GM10266 (cell line): Measurements from ENCODE around the gene ADH7.
"Not testable (repeated sequence)": the region's sequence is repeated elsewhere in the genome, so short reads cannot be mapped to it uniquely, and the experiment has no call there.

Source experiments
- DNase-seq: peaks from one replicate; pipeline ENCODE4 v3.0.0; 2012; ENCODE audit errors: extremely low spot score
- CTCF ChIP-seq: IDR thresholded peaks from 2 replicates; pipeline ENCODE4 v1.5.1; 2012; ENCODE audit warnings: mild to moderate bottlenecking, low read depth; ENCODE audit not compliant: control insufficient read depth, insufficient read depth; ENCODE audit errors: missing control alignments

ADH7 gene

GRCh38 chr4:99447079-99447478 is 11.9 kb upstream of the ADH7 start:
- no peak for DNase-seq

GRCh38 chr4:99438405-99438780 is 3.3 kb upstream of the ADH7 start:
- DNase-seq, result no peak
- TF ChIP-seq CTCF, result no peak

More at GRCh38 chr4:99447079-99447478, 11.9 kb upstream of the ADH7 start:
- TF ChIP-seq CTCF, result no peak

- no peak for TF ChIP-seq CTCF
- DNase-seq, result no peak
These were observed 2.7 kb upstream of the ADH7 start for GRCh38 chr4:99437723-99438404.

- no peak for TF ChIP-seq CTCF
- DNase-seq, result no peak
These were observed 2.0 kb upstream of the ADH7 start for GRCh38 chr4:99436976-99437722.

- no peak for DNase-seq
- TF ChIP-seq CTCF, result no peak
These were observed 1.3 kb upstream of the ADH7 start for GRCh38 chr4:99436462-99436861.

- TF ChIP-seq CTCF, result no peak
These were observed 5.0 kb downstream of the ADH7 start for GRCh38 chr4:99430106-99430505.

GRCh38 chr4:99417125-99417524 is 18.0 kb downstream of the ADH7 start:
- no peak for TF ChIP-seq CTCF
- no peak for DNase-seq

More at GRCh38 chr4:99430106-99430505, 5.0 kb downstream of the ADH7 start:
- no peak for DNase-seq

GRCh38 chr4:99415762-99416161 is 19.4 kb downstream of the ADH7 start:
- DNase-seq, result not testable (repeated sequence)

GRCh38 chr4:99414902-99415301 is 20.2 kb downstream of the ADH7 start:
- not testable (repeated sequence) for DNase-seq
